ENCODE results near the gene ACACB.

- TF ChIP-seq POLR2A (IDR thresholded peaks at IDR 0.05) = no peak
- no peak for TF ChIP-seq CTCF (IDR thresholded peaks at IDR 0.05)
Observed at GRCh38 chr12:109137055-109137454, 20.7 kb downstream of the ACACB start.
